ENCODE measurements around the gene NAA20.

Gene NAA20

DNA sequence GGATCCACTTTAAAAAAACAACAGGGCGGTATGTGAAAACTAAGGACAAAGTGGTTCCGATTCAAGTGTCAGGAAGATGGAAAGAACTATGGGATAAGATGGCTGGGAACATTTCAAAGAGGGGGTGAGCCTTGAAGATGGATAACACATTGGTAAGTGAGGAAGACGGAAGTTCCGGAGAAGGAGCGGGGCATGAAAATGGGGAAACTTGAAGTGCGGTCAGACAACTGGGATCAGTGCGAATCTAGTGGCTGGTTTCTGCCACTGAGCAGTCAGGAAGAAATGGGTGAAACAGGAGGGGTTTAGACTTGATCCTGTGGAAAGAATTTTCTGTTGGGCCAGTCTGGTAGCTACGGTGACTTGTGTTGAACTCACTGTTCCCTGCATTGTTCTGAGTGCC lies 1.2 kb downstream of the NAA20 start:
- peak overlapping the region; percentile 95 for H3K4me3 ChIP-seq (replicated peaks; ENCODE audit: low read depth, low read length)
- TF ChIP-seq, protein P1, sequence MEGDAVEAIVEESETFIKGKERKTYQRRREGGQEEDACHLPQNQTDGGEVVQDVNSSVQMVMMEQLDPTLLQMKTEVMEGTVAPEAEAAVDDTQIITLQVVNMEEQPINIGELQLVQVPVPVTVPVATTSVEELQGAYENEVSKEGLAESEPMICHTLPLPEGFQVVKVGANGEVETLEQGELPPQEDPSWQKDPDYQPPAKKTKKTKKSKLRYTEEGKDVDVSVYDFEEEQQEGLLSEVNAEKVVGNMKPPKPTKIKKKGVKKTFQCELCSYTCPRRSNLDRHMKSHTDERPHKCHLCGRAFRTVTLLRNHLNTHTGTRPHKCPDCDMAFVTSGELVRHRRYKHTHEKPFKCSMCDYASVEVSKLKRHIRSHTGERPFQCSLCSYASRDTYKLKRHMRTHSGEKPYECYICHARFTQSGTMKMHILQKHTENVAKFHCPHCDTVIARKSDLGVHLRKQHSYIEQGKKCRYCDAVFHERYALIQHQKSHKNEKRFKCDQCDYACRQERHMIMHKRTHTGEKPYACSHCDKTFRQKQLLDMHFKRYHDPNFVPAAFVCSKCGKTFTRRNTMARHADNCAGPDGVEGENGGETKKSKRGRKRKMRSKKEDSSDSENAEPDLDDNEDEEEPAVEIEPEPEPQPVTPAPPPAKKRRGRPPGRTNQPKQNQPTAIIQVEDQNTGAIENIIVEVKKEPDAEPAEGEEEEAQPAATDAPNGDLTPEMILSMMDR (IDR thresholded peaks at IDR 0.05; ENCODE audit: low read depth, low read length, missing control alignments) = no peak
- DNase-seq (ENCODE audit: extremely low read depth, low read depth) = no peak

DNA sequence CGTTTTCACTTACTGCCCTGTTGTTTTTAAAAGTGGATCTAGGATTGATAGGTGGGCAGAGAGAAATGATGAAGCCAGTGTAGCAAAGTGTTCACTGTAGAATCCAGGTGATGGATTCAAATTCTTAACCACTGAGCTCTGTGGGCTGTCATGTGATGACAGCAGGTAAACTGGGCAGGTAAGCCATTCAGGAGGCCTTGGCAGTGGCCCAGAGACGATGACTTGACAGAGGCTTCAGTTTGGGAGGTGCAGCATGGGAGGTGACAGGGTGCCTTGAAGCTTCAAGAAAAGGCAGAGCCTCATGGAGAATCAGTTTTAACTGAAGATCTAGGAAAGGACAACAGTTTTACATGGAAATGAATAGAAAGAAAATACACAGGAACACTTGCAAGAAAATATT lies 2.0 kb downstream of the NAA20 start:
- no peak for DNase-seq (ENCODE audit: extremely low read depth, low read depth)
- peak overlapping the region; percentile 95 for H3K4me3 ChIP-seq (replicated peaks; ENCODE audit: low read depth, low read length)
- TF ChIP-seq, protein P1 (IDR thresholded peaks at IDR 0.05; ENCODE audit: low read depth, low read length, missing control alignments) = no peak

DNA sequence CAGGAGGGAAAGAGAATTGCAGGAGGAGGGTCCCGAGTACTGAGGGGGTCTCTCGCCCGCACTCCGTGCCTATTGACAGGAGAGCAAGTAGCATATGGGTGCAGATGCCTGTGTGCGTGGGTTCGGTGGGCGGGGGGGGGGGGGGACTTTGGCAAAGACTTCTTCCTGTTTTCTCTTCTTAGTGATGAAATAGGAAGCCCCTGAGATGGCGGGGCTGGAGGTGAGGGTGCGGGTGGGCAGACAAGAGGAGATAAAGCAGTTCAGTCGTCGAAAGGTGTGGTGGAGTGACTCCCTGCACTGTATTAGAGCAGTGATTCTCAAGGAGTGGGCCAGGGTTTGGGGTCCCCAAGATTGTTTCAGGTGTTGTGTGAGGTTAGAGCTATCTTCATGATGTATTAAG lies 3.7 kb downstream of the NAA20 start:
- TF ChIP-seq, protein P1 (IDR thresholded peaks at IDR 0.05; ENCODE audit: low read depth, low read length, missing control alignments) = no peak
- no peak overlapping the region for H3K4me3 ChIP-seq (replicated peaks; ENCODE audit: low read depth, low read length)
- no peak for DNase-seq (ENCODE audit: extremely low read depth, low read depth)

DNA sequence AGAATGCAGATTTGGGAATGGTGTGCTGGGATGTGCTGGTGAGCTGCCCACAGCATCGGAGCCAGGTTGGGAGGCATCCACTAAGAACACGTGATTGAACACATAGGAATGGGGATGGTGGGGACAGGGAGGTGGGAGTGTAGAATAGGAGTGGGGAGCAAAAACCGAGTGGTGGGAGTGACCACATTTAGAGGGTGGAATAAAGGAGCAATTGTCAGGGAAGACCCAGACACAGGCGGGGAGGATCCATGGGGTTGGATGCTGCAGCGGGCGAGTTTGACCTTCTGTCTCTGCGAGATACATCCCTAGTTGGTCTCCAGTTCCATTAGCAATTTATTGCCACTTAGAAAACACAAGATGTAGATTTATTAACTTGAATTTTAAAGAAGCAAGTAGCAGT lies 4.7 kb downstream of the NAA20 start:
- no peak for DNase-seq (ENCODE audit: extremely low read depth, low read depth)
- TF ChIP-seq, protein P1 (IDR thresholded peaks at IDR 0.05; ENCODE audit: low read depth, low read length, missing control alignments) = no peak
- no peak overlapping the region for H3K4me3 ChIP-seq (replicated peaks; ENCODE audit: low read depth, low read length)

GRCh38 chr20:20022498-20022897 lies 5.3 kb downstream of the NAA20 start:
- H3K4me3 ChIP-seq (replicated peaks; ENCODE audit: low read depth, low read length) = no peak overlapping the region
- TF ChIP-seq, protein P1 (IDR thresholded peaks at IDR 0.05; ENCODE audit: low read depth, low read length, missing control alignments) = no peak
- no peak for DNase-seq (ENCODE audit: extremely low read depth, low read depth)

- H3K4me3 ChIP-seq (replicated peaks; ENCODE audit: low read depth, low read length) = no peak overlapping the region
- no peak for DNase-seq (ENCODE audit: extremely low read depth, low read depth)
- TF ChIP-seq, protein P1 (IDR thresholded peaks at IDR 0.05; ENCODE audit: low read depth, low read length, missing control alignments) = no peak
Measured at GRCh38 chr20:20023395-20023794, 6.2 kb downstream of the NAA20 start.

DNA sequence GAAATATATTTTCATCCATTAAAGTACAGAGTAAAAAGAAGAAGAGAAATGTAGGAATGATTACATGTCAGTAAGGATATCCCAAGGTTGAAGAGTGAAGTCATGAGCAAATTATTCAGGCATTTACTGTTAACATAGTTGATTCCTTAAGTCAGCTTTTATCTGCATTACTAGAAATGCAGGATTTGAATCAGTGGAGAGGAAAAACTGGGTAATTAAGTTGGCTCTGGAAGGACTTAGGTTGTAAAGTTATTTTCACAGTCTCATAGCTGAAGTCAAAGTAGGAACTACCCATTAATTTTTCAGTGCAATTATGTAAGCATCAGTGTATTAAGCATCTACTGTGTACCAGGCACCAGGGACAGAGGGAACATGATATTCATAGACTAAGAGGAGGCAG lies 7.8 kb downstream of the NAA20 start:
- DNase-seq (ENCODE audit: extremely low read depth, low read depth) = no peak
- H3K4me3 ChIP-seq (replicated peaks; ENCODE audit: low read depth, low read length) = no peak overlapping the region
- TF ChIP-seq, protein P1 (IDR thresholded peaks at IDR 0.05; ENCODE audit: low read depth, low read length, missing control alignments) = no peak
